ENCODE measurements around the gene GJD4.

DNA sequence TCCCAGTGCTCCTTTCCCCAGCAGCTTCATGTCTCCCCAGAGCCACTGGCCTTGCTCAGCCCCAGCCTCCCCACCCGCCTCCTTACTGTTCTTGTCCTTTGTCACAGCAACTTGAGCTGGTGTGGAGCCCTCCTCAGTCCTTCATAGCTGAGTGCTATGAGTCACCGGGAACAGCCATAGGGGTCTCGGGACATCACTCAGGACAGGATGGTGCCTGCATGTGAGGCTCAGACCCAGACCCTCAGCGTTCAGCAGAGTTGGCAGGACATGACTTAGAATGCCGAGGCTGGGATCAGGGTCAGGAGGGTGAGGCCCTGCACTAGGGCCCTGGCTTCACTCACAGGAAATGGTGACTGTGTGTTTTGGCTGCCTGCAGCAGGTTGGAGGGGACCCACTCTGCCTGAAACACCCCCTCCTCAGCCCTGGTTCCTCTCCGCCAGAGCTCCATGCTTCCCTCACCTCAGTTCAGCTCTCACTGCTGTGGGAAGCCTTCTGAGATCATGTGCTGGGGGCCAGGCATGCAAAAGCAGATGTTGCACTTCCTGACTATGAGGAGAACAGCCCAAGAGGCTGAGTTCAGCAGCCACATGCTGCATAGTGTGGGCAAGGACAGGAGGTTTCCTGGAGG lies 40.7 kb upstream of the GJD4 start:
- no peak for TF ChIP-seq CTCF (IDR thresholded peaks at IDR 0.05; ENCODE audit: low read length)
- no peak for TF ChIP-seq EZH2 (IDR thresholded peaks at IDR 0.05; ENCODE audit: borderline replicate concordance, low read length)
